Endometrial microvascular endothelial cells (primary cell): Measurements from ENCODE around the gene PPP2R3B. TPM values are rescaled to one million over a fixed set of nuclear protein-coding genes. Genes with fewer than 3 reads are reported as not detected.
"Not testable (repeated sequence)": the region's sequence is repeated elsewhere in the genome, so short reads cannot be mapped to it uniquely, and the experiment has no call there.

Source experiments
- in situ Hi-C: cut with HindIII; loops from 2 replicates; pipeline ENCODE4 v1.10.0; 2017; ENCODE audit warnings: low sequenced_read_pairs, low pct_unique_long_range_greater_than_20kb; ENCODE audit errors: inconsistent ontology term
- total RNA-seq: library from RNA; depleted of rRNA; stranded (reverse); fragments of >200 nt; gene quantifications from one replicate; pipeline ENCODE4 v1.2.3, GENCODE V29; 2015; ENCODE audit errors: inconsistent ontology term

Gene PPP2R3B
- total RNA-seq, 1 donor from 2014 or later, result 17.2 TPM

DNA sequence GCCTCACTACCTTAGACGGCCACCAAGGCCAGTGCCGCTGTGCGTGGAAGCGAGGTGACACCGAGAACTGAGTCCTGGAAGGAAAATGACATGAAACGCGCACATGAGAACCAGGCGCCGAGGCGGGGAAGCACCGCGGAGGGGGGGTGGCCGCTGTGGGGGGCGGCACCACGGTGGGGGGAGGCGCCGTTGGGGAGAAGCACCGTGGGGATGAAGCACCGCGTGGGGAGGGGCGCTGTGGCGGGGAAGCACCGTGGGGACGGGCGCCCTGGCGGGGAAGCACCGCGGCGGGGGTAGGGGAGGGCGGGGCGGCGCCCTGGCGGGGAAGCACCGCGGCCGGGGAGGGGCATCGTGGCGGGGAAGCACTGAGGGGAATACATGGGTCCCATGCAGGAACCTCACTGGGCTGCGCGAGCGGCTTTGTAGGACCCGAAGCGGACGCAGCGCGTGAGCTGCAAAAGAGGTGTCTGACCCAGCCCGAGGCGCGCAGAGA lies 28.0 kb downstream of the PPP2R3B start:
- in situ Hi-C loops, result no loop called here

DNA sequence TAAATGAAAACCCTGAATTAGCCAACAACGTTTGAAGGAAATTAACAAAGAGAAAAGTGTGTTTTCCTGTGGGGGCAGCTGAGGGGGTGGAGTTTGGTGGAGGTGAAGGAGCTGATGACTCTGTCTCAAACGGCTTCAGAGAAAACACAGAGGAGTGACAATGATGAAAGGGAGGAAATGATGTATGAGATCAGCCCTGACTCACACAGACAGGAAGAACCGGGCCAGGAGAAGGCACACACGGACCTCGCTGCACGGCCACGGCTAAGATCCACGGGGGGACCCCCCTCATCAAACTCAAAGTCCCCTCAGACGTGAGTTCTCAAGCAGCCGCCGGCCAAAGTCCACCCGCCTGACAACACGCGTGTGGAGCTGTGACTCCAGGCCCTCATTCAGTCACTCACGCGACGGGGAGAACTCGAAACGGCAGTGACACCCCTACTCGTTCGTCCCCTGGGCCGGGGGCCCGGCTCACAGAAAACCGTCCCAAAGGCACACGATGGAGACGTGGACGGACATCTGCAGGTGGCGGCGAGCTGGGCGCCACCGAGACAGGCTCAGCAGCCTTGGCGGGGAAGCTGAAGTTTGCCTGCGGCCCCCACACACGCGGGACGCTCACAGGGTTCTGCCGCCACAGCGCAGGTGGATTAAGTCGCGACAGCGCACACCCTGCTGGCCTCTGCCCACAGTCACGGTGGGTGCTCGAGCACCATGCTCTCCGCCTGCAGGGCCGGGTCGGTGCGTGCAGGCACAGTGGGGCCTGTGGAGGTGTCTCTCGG lies 28.8 kb downstream of the PPP2R3B start:
- in situ Hi-C loops, result no loop called here

DNA sequence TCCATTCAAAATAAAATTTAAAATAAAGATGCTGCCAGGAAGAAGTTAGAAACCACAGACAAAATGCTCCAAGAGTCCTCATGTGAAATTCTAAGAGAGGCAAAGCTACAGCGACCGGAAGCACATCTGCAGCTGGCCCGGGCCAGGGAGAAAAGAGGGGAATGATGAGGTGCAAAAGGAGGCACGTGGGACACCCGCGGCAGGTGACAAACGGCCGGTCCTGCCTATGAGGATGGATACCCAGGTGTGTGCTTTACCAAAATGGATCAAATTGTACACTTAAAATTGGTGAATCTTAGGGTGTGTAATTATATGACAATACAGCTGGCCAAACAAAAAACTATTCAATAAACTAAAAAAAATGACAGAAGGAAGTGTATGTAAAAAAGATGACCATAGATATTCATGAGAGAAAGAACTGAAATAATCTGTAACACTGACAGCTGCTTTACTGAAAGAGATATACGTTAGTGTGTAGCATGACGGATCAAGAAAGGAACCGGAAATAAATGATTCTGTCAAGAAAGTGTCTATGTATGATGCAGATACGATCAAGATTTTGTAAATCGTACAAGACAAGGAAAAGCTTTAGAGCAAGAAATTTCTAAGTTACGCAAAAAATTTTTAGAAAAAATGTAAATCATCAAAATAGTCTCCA lies 29.5 kb downstream of the PPP2R3B start:
- in situ Hi-C loops, result no loop called here

DNA sequence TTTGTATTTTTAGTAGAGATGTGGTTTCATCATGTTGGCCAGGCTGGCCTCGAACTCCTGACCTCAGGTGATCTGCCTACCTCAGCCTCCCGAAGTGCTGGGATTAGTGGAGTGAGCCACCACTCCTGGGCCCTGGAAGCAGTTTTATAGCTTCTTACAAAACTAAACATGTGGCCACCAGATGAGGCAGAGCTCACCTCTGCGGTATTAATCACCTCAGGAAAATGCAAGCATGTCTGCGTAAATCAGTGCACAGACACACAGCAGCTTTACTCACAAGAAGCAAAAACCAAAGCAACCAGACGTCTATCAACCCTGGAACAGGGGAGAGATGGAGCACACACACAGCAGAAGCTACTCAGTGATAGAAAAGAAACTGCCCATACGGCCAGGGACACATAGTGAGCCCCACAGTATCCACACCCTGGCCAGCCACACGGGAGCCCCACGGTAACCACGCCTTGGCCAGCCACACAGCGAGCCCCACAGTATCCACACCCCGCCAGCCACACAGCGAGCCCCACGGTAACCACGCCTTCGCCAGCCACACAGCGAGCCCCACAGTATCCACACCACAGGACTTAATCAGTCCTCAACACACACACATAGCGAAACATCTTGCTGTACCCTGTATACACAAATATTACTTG lies 30.2 kb downstream of the PPP2R3B start:
- in situ Hi-C loops, result no loop called here

DNA sequence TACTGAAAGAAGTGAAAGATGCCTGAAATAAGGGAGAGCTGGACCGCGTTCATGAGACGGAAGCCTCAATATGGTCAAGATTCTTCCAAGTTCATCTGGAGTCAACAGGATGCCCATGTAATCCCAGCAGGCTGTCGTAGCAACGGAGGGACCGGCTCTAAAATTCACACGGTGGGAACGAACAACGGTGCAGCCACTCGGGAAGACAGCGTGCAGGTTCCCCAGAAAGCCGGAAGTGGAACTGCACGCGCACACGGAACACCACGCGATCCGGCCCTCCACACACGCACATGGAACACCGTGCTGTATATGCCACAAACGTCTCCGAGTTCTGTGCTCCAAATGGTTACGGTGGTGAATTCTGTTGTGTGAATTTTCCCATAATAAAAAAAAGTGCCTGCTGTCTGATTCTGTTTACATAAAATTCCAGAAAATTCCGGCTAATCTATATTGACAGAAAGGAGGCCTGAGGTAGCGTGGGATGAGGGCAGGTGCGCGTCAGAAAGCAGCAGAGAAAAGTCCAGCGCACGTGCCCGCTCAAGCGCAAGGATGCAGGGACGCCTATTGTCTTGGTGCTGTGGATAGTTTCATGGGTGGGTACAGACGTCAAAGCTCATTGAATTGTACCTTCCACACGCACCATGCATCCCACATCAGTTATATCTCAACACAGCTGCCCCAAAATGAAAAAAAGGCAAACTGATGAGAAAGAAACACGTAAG lies 31.2 kb downstream of the PPP2R3B start:
- in situ Hi-C loops, result no loop called here

DNA sequence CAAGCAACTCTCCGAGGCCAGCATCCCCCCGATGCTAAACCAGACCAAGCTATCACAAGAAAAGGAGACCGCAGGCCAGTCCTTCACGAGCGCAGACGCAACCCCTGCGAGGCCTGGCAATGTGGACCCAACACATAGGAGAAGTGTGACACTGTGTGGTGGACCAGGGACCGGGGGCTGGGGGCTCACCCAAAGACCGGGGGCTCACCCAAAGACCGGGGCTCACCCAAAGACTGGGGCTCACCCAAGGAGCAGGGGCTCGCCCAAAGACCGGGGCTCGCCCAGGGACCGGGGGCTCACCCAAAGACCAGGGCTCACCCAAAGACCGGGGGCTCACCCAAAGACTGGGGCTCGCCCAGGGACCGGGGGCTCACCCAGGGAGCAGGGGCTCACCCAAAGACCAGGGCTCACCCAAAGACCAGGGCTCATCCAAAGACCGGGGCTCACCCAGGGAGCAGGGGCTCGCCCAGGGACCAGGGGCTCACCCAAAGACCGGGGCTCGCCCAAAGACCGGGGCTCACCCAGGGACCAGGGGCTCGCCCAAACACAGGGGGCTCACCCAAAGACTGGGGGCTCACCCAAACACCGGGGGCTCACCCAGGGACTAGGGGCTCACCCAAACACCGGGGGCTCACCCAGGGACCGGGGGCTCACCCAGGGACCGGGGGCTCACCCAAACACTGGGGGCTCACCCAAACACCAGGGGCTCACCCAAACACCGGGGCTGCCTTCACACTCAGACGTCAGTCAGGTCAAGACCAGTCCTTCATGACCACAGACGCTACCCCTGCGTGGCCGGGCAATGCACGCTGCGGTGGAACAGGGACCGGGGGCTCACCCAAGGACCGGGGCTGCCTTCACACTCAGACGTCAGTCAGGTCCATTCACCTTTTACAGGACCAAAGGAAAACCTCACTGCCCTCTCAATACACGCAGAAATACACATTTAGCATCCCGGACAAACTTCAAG lies 32.9 kb downstream of the PPP2R3B start:
- in situ Hi-C loops, result no loop called here

DNA sequence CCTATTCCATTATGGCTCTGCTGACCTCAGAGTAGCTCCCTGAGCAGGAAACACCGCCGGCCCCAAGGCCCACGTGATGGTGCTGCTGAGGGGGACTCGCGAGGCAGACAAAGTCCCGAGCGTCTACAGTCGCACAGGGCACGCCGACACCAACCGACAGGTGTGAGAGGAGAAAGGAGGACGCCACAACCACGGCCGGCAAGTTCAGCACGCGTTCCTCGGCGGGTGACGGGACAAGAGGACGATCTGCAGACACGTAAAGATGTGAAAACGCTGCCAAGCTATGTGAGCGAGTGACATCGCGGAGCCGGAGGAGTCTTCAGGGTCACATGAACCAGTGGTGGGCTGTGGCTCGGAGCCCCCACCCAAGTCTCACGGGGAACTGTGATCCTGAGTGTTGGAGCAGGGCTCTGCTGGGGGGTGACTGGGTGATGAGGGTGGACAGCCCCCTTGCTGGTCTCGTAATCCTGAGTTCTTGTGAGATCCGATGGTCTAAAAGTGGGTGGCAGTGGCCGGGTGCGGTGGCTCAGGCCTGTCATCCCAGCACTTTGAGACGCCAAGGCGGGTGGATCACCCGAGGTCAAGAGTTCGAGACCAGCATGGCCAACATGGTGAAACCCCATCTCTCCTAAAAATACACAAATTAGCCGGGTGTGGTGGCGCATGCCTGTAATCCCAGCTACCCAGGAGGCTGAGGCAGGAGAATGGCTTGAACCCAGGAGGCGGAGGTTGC lies 34.0 kb downstream of the PPP2R3B start:
- in situ Hi-C loops, result no loop called here

DNA sequence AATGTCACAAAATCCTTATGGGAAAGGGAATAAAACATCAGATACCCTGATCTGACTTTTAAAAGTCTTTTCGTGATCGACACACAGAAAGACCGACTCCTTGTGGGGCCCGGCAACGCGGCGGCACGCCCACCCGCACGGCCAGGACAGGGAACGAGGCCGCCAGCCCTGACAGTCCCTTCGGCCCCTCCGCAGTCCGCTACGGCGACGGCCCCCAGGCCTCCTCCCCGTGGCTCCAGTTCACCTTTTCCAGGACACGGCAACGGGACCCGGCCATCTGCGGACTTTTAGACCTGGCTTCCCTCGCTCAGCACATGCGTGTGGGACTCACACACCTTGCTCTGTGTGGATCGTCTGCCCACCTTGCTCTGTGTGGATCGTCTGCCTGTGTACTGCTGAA lies 34.5 kb downstream of the PPP2R3B start:
- in situ Hi-C loops, result no loop called here

DNA sequence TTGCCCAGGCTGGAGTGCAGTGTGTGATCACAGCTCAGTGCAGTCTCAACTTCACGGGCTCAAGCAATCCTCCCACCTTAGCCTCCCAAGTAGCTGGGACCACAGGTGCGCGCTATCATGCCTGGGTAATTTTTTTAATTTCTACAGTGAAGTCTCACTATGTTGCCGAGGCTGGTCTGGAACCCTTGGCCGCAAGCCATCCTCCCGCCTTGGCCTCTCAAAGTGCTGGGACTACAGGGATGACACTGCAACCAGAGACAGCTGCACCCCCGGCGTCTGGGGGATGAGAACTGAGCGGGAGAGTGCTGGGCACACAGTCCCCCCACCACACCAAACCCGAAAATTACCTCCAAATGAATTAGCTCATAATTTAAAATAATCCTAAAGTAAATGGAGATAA lies 35.0 kb downstream of the PPP2R3B start:
- in situ Hi-C loops, result no loop called here

DNA sequence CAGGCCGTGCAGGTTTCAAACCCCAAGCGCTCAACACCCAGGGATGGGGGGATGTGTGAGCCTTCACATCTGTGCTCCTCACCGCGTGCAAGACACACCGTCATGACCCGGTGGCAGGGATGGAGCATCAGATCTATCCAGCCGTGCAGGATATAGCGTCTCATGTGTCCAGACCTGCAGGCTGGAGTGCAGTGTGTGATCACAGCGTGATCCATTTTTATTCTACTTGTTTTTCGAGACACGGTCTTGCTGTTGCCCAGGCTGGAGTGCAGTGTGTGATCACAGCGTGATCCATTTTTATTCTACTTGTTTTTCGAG lies 35.4 kb downstream of the PPP2R3B start:
- in situ Hi-C loops, result not testable (repeated sequence)

DNA sequence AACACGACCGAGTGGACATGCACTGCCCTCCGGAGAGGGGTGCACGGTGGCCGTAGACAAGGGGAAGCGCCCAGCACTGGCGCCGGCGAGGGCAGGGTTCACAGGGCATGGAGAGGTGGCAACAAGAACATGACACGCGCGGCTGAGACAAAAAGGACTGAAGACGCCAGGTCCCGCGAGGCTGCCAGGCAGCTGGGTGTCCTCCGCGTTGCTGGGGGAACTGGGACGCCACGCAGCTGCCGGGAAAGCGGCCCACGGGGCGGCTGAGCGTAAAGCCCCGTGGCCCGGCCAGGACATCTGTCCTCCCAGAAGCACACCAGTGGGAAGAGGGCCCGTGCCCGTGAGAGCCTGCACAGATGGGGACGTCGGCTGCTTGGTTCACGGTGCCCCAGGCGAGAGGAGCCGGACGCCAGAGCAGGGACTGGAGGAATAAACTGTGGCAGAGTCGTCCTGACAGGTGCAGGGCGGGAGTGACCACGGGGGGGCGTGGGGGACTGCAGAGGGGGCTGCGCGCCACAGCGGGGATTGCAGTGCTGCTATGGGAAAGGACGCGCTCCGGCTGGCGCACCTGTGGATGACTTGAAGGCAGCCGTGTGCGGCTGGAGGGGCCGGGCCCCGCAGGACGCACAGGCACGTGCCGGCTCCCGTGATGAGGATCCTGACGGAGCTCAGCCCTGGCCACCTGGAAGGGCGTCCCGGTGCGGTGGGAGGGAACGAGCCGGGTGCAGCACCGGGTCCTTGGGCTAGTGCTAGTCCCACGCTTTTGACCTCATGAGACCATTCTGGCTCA lies 36.0 kb downstream of the PPP2R3B start:
- in situ Hi-C loops, result no loop called here

DNA sequence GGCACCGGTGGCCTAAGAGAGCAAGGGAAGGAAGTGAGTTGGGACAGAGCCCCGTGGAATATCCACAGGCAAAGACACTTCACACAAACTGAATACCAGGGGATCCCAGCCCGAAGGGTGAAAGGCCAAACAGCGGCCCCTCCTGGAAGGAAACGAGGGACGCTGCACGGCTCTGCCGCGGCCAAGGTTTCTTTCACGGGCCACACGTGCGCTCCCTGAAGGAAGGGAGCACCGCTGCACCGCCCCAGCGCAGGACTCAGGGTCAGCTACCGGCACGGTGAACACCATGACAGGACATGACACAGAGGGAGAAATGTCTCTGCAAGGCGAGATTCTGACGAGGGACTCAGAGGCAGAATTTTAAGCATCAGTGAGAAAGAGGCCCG lies 36.6 kb downstream of the PPP2R3B start:
- in situ Hi-C loops, result no loop called here

DNA sequence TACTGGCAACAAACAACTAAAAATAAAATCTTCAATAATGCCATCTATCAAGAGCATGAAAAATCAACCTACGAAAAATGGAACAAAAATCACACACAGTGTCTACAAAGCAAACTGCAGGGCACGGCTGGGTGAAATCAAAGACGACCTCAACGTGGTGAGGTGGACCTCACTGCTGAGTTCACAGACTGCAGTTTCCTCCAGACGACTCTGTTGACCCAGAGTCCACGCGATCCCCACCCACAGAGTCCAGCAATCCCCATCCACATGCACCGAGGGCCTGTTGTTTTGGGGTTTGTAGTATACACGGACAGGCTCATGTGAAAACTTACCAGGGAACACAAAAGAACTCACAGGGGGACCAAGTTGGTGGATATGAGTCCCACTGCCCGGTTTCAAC lies 37.0 kb downstream of the PPP2R3B start:
- in situ Hi-C loops, result no loop called here

DNA sequence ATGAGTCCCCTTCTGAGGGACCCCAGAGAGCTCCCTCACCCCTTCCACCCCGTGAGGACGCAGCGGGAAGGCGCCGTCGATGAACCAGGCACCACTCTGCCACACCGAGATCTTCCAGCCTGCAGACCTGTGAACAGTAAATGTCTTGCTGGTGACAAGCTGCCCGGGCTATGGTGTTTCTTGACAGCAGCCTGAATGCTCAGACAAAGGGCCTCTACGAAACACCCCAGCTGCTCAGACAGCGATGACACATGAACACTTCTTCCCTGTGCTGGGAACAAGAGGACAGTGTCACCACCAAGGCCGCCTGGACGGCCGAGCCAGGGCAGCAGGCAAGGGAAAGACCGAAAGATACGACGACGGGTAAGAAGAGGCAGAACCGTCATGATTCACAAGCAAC lies 37.5 kb downstream of the PPP2R3B start:
- in situ Hi-C loops, result no loop called here

DNA sequence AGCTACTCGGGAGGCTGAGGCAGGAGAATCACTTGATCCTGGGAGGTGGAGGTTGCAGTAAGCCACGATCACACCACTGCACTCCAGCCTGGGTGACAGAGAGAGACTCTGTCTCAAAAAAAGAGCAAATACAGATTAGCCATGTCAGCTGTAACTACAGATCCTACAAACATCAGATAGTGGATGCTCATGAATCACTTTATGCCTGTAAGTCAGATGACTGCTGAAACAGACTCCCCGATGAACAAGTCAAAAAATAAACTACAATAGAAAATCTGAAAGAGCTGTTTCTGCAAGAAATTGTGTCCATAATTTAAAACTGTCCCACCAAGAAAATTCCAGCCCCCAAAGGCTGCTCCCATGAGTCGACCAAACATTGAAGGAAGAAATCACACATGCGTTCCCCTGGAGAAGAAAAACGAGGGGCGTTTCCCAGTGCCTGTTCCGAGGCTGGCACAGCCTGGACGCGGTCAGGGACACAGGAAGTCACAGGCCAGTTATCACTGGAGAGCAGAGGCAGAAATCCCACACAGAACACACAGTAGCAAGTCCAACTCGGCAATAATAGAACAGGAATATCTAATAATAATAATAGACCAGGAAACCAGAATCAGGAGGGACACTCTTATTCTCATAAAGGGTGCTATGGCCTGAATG lies 38.1 kb downstream of the PPP2R3B start:
- in situ Hi-C loops, result no loop called here

DNA sequence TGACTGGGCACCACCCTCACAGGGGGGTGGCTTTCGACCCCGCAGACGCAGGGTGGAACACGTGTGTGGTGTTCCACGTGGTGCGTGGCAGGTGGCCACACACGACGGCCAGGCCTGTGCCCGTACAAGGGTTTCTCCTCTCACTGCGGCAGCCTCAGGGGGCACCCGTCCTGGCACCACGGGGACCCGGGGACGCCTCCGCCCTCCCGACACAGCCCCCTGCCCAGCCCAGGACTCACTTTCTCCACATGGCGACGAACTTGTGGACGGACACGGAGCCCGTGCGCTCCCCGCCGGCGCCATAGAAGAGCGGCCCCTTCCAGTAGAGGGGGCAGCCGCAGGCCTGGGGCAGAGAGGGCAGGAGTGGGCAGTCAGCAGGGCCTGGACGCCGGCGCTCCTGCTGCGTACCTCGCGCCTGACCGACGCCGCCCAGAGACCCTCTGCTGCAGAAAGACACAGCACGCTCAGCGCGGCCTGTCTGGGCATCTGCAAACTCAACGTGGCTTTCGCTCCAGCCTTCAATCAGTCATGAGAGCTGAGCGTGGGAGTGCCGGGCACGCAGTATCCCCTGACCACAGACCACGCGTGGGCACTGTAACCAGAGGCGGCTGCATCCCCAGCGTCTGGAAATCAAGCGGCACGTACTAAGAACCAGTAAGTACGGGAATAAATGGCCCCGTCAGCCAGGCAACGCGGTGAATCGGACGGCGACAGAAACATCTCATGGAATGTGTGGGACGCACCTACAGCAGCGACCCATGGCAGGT lies 39.2 kb downstream of the PPP2R3B start:
- in situ Hi-C loops, result no loop called here
